OCI-LY1 (cell line): Measurements from ENCODE around the gene PAPSS1.

ENCODE experiments used
- CTCF ChIP-seq: fragments of 200-600 bp; sonication (generic), shearing (Covaris generic); IDR thresholded peaks from 2 replicates; pipeline ENCODE4 v1.5.1; 2017; ENCODE audit warnings: mild to moderate bottlenecking, antibody characterized with exemption, low read length, moderate library complexity, mixed read lengths
- EZH2 ChIP-seq: fragments of 200-600 bp; sonication (generic), shearing (Covaris generic); IDR thresholded peaks from 2 replicates; pipeline ENCODE4 v1.8.0; 2017; ENCODE audit warnings: borderline replicate concordance, mixed run types, mild to moderate bottlenecking, antibody characterized with exemption, low read length, moderate library complexity, mixed read lengths

GRCh38 chr4:107719207-107719921, 670 bp downstream of the PAPSS1 start:
- TF ChIP-seq CTCF (no peak), EZH2 (no peak)
